NB4 (cell line): ENCODE measurements around the gene RAB39B.

Source experiments
- MAX ChIP-seq: IDR thresholded peaks from 2 replicates; pipeline ENCODE4 v1.6.1; 2011; ENCODE audit warnings: low read depth, low read length
- MYC ChIP-seq: IDR thresholded peaks from 2 replicates; pipeline ENCODE4 v1.6.1; 2011; ENCODE audit warnings: low read depth, low read length
- POLR2A ChIP-seq: IDR thresholded peaks from 2 replicates; pipeline ENCODE4 v1.6.1; 2011; ENCODE audit warnings: mild to moderate bottlenecking; ENCODE audit not compliant: insufficient read length; ENCODE audit errors: extremely low read depth
- TF ChIP-seq, protein P1 (sequence below): IDR thresholded peaks from one replicate; pipeline ENCODE4 v1.5.1; 2012; ENCODE audit warnings: low read depth, low read length

GRCh38 chrX:155251391-155251790, 12.9 kb downstream of the RAB39B start:
- TF ChIP-seq, protein P1, sequence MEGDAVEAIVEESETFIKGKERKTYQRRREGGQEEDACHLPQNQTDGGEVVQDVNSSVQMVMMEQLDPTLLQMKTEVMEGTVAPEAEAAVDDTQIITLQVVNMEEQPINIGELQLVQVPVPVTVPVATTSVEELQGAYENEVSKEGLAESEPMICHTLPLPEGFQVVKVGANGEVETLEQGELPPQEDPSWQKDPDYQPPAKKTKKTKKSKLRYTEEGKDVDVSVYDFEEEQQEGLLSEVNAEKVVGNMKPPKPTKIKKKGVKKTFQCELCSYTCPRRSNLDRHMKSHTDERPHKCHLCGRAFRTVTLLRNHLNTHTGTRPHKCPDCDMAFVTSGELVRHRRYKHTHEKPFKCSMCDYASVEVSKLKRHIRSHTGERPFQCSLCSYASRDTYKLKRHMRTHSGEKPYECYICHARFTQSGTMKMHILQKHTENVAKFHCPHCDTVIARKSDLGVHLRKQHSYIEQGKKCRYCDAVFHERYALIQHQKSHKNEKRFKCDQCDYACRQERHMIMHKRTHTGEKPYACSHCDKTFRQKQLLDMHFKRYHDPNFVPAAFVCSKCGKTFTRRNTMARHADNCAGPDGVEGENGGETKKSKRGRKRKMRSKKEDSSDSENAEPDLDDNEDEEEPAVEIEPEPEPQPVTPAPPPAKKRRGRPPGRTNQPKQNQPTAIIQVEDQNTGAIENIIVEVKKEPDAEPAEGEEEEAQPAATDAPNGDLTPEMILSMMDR: no peak
- TF ChIP-seq POLR2A: no peak
- TF ChIP-seq MAX: no peak
- no peak for TF ChIP-seq MYC
